CD4-positive, alpha-beta T cell (primary cell): ENCODE data around the gene RERE. TPM values are rescaled to one million over a fixed set of nuclear protein-coding genes. Genes with fewer than 3 reads are reported as not detected.

Source experiments
- ATAC-seq: fragments of 200-7000 bp; cut with Tn5 transposase; one replicate; pipeline ENCODE4 v1.10.0; 2022; ENCODE audit warnings: mild to moderate bottlenecking; ENCODE audit not compliant: poor library complexity
- CTCF ChIA-PET: fragments of 350-600 bp; sonication (Branson Sonifier 250); formaldehyde crosslinking; loops from one replicate; lab custom pipeline; 2021; ENCODE audit warnings: antibody characterized with exemption, inconsistent platforms; lab: Charles Lee
- POLR2A ChIA-PET: fragments of 350-600 bp; sonication (Branson Sonifier 250); formaldehyde crosslinking; loops from one replicate; lab custom pipeline; 2021; ENCODE audit warnings: antibody characterized with exemption, inconsistent platforms; lab: Charles Lee
- DNase-seq, 14 experiments: peaks; one replicate each; pipeline ENCODE4 v3.0.0-alpha.2; 2013 to 2020; ENCODE audit warnings: mixed read lengths in 2 of 14
- H3K27ac ChIP-seq, 2 donors: one replicate each; pipeline versions ENCODE4 v1.5.1 to v1.7.0; 2013; ENCODE audit warnings: low read length in 2 of 2, low read depth in 1 of 2, mild to moderate bottlenecking in 1 of 2
- H3K27me3 ChIP-seq, 2 experiments: 1 replicate in 1 of 2; 2 replicates in 1 of 2; pipeline versions ENCODE4 v1.6.1 to v1.7.0; 2013; ENCODE audit warnings: low read length in 2 of 2, control low read depth in 1 of 2, mild to moderate bottlenecking in 1 of 2, moderate library complexity in 1 of 2; ENCODE audit not compliant: insufficient read depth in 2 of 2, control insufficient read depth in 1 of 2
- H3K36me3 ChIP-seq: one replicate; pipeline ENCODE4 v1.6.1; 2013; ENCODE audit warnings: low read length, control low read depth; ENCODE audit not compliant: insufficient read depth
- H3K4me1 ChIP-seq: one replicate; pipeline ENCODE4 v1.6.1; 2013; ENCODE audit warnings: low read length, control low read depth; ENCODE audit not compliant: insufficient read depth
- H3K4me3 ChIP-seq: one replicate; pipeline ENCODE4 v1.5.1; 2013; ENCODE audit warnings: mild to moderate bottlenecking, low read length, moderate library complexity
- H3K9me3 ChIP-seq, 2 experiments: 1 replicate in 1 of 2; 2 replicates in 1 of 2; pipeline versions ENCODE4 v1.6.1 to v1.7.0; 2013; ENCODE audit warnings: low read length in 2 of 2, mild to moderate bottlenecking in 2 of 2, control low read depth in 1 of 2, moderate library complexity in 1 of 2; ENCODE audit not compliant: control insufficient read depth in 1 of 2, insufficient read depth in 1 of 2
- H3K27ac Mint-ChIP-seq: one replicate; pipeline ENCODE4 v1.8.0; 2020; ENCODE audit warnings: mixed read lengths
- H3K27me3 Mint-ChIP-seq: one replicate; pipeline ENCODE4 v1.8.0; 2021; ENCODE audit warnings: mixed read lengths
- H3K36me3 Mint-ChIP-seq: one replicate; pipeline ENCODE4 v1.8.0; 2021; ENCODE audit warnings: low read depth, mixed read lengths
- H3K4me1 Mint-ChIP-seq: one replicate; pipeline ENCODE4 v1.8.0; 2021; ENCODE audit warnings: low read depth, mixed read lengths
- H3K4me3 Mint-ChIP-seq: one replicate; pipeline ENCODE4 v1.8.0; 2020; ENCODE audit warnings: mild to moderate bottlenecking, mixed read lengths
- H3K9me3 Mint-ChIP-seq: one replicate; pipeline ENCODE4 v1.8.0; 2020; ENCODE audit warnings: mixed read lengths
- intact Hi-C, 2 experiments: fragments of 100-400 bp; cut with DNase I in 1 of 2; cut with micrococcal nuclease in 1 of 2; formaldehyde crosslinking; loops; one replicate each; pipeline versions ENCODE4 v1.15.1 to v1.9.0; 2023 to 2025; cut with DNase I, micrococcal nuclease
- total RNA-seq, 174 experiments: library from RNA in 2 of 174; stranded (reverse) in 2 of 174; gene quantifications; one replicate each; pipeline ENCODE4 v1.2.3 and lab custom pipeline; 2021 to 2026
- TF ChIP-seq, protein P1 (sequence below): fragments of 200-600 bp; IDR thresholded peaks from one replicate; pipeline ENCODE4 v1.8.0; 2022; ENCODE audit warnings: antibody characterized with exemption, mild to moderate bottlenecking

RERE gene
- total RNA-seq, 2 experiments from 2014 or later, result 78.4 to 84.0 TPM

DNA sequence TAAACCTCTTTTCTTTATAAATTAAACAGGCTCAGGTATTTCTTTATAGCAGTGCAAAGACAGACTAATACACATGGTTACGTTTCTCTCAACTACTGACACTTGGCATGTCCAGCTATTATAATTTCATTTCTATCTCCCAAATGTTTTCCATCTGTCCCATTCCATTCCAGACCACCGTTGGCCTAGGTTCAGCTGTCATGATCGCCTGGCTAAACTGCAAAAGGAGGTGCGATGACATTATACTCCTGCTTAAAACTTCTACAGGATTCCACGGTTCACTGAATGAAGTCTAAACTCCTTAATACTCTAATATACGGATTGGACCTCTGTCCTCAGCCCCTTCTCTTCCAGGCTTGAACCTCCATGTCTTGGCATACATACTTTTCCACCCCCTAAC, 72.1 kb downstream of the RERE start:
- no peaks in the 10 kb centered on the region for H3K4me1 ChIP-seq
- no peaks in the 10 kb centered on the region for H3K9me3 ChIP-seq
- Mint-ChIP-seq H3K9me3 (peaks cover 4% of the 10 kb centered on the region), H3K4me3 (no peak overlapping the region), H3K27me3 (no peaks in the 10 kb centered on the region), H3K36me3 (peaks cover 18% of the 10 kb centered on the region), H3K27ac (no peak overlapping the region), H3K4me1 (no peaks in the 10 kb centered on the region)
- ChIA-PET CTCF (no interaction called here), POLR2A (no interaction called here)
- H3K27ac ChIP-seq, result no peak overlapping the region
- no peaks in the 10 kb centered on the region for H3K27me3 ChIP-seq
- intact Hi-C loops, result no loop called here
- no peak for ATAC-seq
- no peak overlapping the region for H3K4me3 ChIP-seq
- TF ChIP-seq, protein P1, sequence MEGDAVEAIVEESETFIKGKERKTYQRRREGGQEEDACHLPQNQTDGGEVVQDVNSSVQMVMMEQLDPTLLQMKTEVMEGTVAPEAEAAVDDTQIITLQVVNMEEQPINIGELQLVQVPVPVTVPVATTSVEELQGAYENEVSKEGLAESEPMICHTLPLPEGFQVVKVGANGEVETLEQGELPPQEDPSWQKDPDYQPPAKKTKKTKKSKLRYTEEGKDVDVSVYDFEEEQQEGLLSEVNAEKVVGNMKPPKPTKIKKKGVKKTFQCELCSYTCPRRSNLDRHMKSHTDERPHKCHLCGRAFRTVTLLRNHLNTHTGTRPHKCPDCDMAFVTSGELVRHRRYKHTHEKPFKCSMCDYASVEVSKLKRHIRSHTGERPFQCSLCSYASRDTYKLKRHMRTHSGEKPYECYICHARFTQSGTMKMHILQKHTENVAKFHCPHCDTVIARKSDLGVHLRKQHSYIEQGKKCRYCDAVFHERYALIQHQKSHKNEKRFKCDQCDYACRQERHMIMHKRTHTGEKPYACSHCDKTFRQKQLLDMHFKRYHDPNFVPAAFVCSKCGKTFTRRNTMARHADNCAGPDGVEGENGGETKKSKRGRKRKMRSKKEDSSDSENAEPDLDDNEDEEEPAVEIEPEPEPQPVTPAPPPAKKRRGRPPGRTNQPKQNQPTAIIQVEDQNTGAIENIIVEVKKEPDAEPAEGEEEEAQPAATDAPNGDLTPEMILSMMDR, result no peak
- DNase-seq, result no peak
- peaks cover 2% of the 10 kb centered on the region for H3K36me3 ChIP-seq

DNA sequence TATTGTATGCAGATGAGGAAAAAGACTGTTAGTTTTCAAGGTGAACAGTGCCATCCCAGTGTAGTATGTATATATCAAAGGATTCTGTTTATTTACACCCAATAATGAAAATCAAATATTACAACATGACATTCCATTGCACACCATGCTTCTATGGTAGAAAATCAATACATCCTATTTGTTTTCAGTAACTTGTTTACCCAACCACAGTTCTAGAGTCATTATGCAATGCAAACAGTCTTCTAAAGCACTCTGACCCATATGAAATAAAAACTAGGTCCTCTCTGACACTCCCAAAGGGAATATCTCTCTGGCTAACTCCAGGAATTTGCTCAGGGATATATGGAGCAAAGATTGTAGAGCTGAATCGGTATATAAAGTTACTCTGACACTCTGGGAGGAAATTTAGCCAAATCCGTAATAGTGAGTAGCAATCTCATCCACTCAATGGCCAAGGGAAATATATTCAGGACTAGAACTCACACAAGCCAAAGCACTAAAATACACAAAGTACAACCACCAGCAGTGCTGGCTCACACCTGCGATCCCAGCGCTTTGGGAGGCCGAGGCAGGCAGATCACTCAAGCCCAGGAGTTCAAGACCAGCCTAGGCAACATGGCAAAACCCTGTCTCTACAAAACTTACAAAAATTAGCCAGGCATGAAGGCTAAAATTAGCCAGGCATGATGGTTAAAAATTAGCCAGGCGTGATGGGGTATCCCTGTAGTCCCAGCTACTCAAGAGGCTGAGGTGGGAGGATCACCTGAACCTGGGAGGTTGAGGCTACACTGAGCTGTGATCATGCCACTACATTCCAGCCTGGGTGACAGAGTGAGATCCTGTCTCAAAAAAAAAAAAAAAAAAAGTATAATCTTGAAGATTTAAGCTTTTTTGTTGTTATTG, 75.2 kb downstream of the RERE start:
- no peaks in the 10 kb centered on the region for H3K4me1 Mint-ChIP-seq
- intact Hi-C loops, result no loop called here
- H3K4me3 Mint-ChIP-seq, result no peak overlapping the region
- Histone ChIP-seq H3K4me3 (no peak overlapping the region), H3K4me1 (no peaks in the 10 kb centered on the region), H3K36me3 (peaks cover 2% of the 10 kb centered on the region), H3K27me3 (no peaks in the 10 kb centered on the region), H3K9me3 (peaks cover 3 to 11% of the 10 kb centered on the region in 2 experiments), H3K27ac (no peak overlapping the region)
- ChIA-PET CTCF (interaction anchor here (0.8 kb wide), 1 partner anchor 258 kb away, joined by 3 read pairs; no protein-coding TSS in a partner anchor), POLR2A (no interaction called here)
- ATAC-seq, result no peak
- H3K27ac Mint-ChIP-seq, result no peak overlapping the region
- H3K9me3 Mint-ChIP-seq, result peaks cover 7% of the 10 kb centered on the region
- DNase-seq, result no peak
- TF ChIP-seq, protein P1, result no peak
- peaks cover 33% of the 10 kb centered on the region for H3K36me3 Mint-ChIP-seq
- H3K27me3 Mint-ChIP-seq, result no peaks in the 10 kb centered on the region

DNA sequence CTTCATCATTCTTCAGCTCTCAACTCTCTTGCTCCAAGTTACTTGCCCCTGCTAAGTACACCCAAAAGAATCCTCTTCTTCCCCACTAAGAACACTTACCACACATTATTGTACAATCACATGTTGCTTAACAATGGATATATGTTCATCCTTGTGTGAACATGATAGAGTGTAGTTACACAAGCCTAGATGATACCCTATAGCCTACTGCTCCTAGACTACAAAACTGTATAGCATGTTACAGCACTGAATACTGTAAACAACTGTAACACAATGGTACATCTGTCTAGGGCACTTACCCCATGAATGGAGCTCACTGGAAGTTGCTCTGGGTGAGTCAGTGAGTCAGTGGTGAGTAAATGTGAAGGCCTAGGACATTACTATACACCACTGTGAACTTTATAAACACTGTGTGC, 77.4 kb downstream of the RERE start:
- Histone ChIP-seq H3K27me3 (no peaks in the 10 kb centered on the region), H3K27ac (no peak overlapping the region), H3K4me3 (no peak overlapping the region), H3K4me1 (no peaks in the 10 kb centered on the region), H3K9me3 (peaks cover 3 to 11% of the 10 kb centered on the region in 2 experiments), H3K36me3 (no peaks in the 10 kb centered on the region)
- intact Hi-C loops, result no loop called here
- Mint-ChIP-seq H3K27me3 (no peaks in the 10 kb centered on the region), H3K36me3 (peaks cover 41% of the 10 kb centered on the region), H3K9me3 (peaks cover 7% of the 10 kb centered on the region), H3K4me1 (no peaks in the 10 kb centered on the region), H3K27ac (no peak overlapping the region), H3K4me3 (no peak overlapping the region)
- ATAC-seq (no peak), DNase-seq (no peak)
- POLR2A ChIA-PET, result no interaction called here
- TF ChIP-seq, protein P1, result no peak
- CTCF ChIA-PET, result no interaction called here
